OCI-LY7 (cell line): Measurements from ENCODE around the gene DSCAM.

Experiments
- CTCF ChIP-seq: fragments of 200-600 bp; sonication (generic); conservative IDR thresholded peaks from 2 replicates; pipeline ENCODE4 v1.5.1; 2014; ENCODE audit warnings: mild to moderate bottlenecking, antibody characterized with exemption, low read length, moderate library complexity, mixed read lengths
- EZH2phosphoT487 ChIP-seq: fragments of 200-600 bp; sonication (generic); IDR thresholded peaks from 2 replicates; pipeline ENCODE4 v1.6.1; 2018; ENCODE audit warnings: low read depth, borderline replicate concordance, mild to moderate bottlenecking, mixed run types, antibody characterized with exemption, low read length, moderate library complexity, mixed read lengths

GRCh38 chr21:40162075-40162474 is 684.9 kb downstream of the DSCAM start:
- TF ChIP-seq CTCF (no peak), EZH2phosphoT487 (no peak)
